Lower leg skin (tissue), 3 donors: ENCODE data around the gene NIF3L1.

Experiments used
- POLR2A ChIP-seq, 2 donors: fragments of 450-650 bp; IDR thresholded peaks; one replicate each; pipeline ENCODE4 v1.6.1; 2016 to 2017; ENCODE audit warnings: antibody characterized with exemption in 2 of 2, mild to moderate bottlenecking in 1 of 2, moderate library complexity in 1 of 2
- TF ChIP-seq, protein P1 (sequence below), 3 donors: fragments of 450-650 bp; IDR thresholded peaks; one replicate each; pipeline ENCODE4 v1.5.1; 2016; ENCODE audit warnings: antibody characterized with exemption in 3 of 3, mild to moderate bottlenecking in 3 of 3, moderate library complexity in 2 of 3

DNA sequence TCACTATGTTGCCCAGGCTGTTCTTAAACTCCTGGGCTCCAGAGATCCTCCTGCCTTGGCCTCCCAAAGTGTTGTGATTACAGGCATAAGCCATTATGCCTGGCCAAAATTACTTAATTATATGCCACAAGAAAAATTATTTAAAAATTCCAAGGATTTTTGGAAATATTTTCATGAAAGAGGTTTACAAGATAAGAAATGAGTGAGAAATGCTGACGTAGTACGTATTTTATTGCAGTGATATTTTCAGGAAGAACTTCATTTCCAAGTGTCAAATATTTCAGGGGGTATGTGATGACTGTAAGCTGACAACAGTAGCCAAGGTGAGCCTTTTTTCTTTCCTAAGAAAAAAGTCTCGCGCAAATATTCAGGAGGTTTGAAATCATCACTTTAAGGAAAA is 20.8 kb downstream of the NIF3L1 start:
- TF ChIP-seq, protein P1, sequence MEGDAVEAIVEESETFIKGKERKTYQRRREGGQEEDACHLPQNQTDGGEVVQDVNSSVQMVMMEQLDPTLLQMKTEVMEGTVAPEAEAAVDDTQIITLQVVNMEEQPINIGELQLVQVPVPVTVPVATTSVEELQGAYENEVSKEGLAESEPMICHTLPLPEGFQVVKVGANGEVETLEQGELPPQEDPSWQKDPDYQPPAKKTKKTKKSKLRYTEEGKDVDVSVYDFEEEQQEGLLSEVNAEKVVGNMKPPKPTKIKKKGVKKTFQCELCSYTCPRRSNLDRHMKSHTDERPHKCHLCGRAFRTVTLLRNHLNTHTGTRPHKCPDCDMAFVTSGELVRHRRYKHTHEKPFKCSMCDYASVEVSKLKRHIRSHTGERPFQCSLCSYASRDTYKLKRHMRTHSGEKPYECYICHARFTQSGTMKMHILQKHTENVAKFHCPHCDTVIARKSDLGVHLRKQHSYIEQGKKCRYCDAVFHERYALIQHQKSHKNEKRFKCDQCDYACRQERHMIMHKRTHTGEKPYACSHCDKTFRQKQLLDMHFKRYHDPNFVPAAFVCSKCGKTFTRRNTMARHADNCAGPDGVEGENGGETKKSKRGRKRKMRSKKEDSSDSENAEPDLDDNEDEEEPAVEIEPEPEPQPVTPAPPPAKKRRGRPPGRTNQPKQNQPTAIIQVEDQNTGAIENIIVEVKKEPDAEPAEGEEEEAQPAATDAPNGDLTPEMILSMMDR (IDR thresholded peaks at IDR 0.05), result no peak
- no peak for TF ChIP-seq POLR2A (IDR thresholded peaks at IDR 0.05)
